ENCODE data around the gene NFILZ.
"Not testable (repeated sequence)": the region's sequence is repeated elsewhere in the genome, so short reads cannot be mapped to it uniquely, and the experiment has no call there.

The NFILZ gene

DNA sequence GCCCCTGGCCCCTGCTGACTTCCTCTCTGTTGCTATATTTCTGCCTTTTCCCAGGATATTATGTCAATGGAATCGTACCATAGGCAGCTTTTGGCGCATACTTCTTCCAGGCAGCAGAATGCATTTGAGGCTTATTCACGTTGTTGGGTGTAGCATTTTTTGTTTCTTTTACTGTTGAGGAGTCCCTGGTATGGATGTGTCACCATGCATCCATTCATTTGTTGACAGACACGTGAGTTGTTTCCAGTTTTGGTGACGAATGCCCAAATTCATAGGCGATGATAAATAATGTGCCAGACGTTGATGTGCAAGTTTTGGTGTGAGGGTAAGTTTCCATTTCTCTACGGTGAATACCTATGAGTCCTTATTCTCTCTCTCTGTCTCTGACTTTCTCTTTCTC lies 5.0 kb downstream of the NFILZ start:
- Histone ChIP-seq H3K27me3 (ENCODE audit: low read length) (no peaks in the 10 kb centered on the region), H3K9me3 (ENCODE audit: insufficient read depth, low read length) (no peaks in the 10 kb centered on the region), H3K27ac (ENCODE audit: low read depth, low read length) (no peak overlapping the region), H2AFZ (ENCODE audit: low read depth, low read length, severe bottlenecking) (no peak overlapping the region), H3K4me3 (ENCODE audit: insufficient read depth, low read length, poor library complexity, severe bottlenecking) (no peak overlapping the region), H3K4me2 (ENCODE audit: low read depth, low read length, poor library complexity, severe bottlenecking) (no peak overlapping the region), H3K9me2 (replicated peaks; ENCODE audit: insufficient read depth, low read length) (no peaks in the 10 kb centered on the region), H3K36me3 (ENCODE audit: low read length) (no peaks in the 10 kb centered on the region), H4K20me1 (ENCODE audit: low read depth, low read length) (no peaks in the 10 kb centered on the region), H3K79me2 (ENCODE audit: insufficient read depth, low read length) (no peaks in the 10 kb centered on the region), H3K9ac (ENCODE audit: low read length) (no peak overlapping the region), H3F3A (ENCODE audit: insufficient read depth) (no peaks in the 10 kb centered on the region)
- no peak for TF ChIP-seq EZH2phosphoT487 (conservative IDR thresholded peaks at IDR 0.05; ENCODE audit: low read length)
- TF ChIP-seq, protein P1, sequence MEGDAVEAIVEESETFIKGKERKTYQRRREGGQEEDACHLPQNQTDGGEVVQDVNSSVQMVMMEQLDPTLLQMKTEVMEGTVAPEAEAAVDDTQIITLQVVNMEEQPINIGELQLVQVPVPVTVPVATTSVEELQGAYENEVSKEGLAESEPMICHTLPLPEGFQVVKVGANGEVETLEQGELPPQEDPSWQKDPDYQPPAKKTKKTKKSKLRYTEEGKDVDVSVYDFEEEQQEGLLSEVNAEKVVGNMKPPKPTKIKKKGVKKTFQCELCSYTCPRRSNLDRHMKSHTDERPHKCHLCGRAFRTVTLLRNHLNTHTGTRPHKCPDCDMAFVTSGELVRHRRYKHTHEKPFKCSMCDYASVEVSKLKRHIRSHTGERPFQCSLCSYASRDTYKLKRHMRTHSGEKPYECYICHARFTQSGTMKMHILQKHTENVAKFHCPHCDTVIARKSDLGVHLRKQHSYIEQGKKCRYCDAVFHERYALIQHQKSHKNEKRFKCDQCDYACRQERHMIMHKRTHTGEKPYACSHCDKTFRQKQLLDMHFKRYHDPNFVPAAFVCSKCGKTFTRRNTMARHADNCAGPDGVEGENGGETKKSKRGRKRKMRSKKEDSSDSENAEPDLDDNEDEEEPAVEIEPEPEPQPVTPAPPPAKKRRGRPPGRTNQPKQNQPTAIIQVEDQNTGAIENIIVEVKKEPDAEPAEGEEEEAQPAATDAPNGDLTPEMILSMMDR (IDR thresholded peaks at IDR 0.05; ENCODE audit: insufficient read depth, low read length, poor library complexity, severe bottlenecking) = no peak

GRCh38 chr19:8637070-8637469 lies 6.6 kb downstream of the NFILZ start:
- not testable (repeated sequence) for H3K9me3 ChIP-seq (ENCODE audit: insufficient read depth, low read length); H3K36me3 ChIP-seq (ENCODE audit: low read length); H3K9ac ChIP-seq (ENCODE audit: low read length); H3K27me3 ChIP-seq (ENCODE audit: low read length); H3K4me2 ChIP-seq (ENCODE audit: low read depth, low read length, poor library complexity, severe bottlenecking); H2AFZ ChIP-seq (ENCODE audit: low read depth, low read length, severe bottlenecking); H3K4me3 ChIP-seq (ENCODE audit: insufficient read depth, low read length, poor library complexity, severe bottlenecking); H3K27ac ChIP-seq (ENCODE audit: low read depth, low read length); H4K20me1 ChIP-seq (ENCODE audit: low read depth, low read length); H3F3A ChIP-seq (ENCODE audit: insufficient read depth); H3K79me2 ChIP-seq (ENCODE audit: insufficient read depth, low read length); H3K9me2 ChIP-seq (replicated peaks; ENCODE audit: insufficient read depth, low read length)

DNA sequence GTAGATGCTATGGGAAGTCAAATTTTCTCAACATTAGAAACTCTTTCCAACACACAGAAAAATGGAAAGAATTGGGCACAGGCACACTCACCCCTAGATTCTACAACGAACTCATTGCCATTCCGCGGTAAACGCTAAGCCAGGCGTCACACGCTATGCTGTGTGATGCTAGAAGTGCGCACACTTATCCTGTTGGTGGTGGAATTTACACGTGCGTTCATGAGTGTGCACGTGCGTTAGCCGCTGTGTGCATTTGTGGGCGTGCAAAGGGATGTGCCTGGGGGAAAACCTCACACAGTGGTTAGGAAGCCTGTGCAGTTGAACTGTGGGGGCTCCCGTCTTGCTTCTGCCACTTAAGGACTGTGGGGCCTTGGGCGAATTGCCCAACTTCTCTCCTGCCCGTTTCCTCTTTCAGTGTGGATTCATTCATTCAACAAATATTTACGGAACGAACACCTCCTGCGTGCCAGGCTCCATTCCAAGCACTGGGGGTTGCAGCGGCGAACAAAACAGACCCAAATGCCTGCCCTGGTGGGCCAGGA lies 7.7 kb downstream of the NFILZ start:
- Histone ChIP-seq H2AFZ (ENCODE audit: low read depth, low read length, severe bottlenecking) (no peak overlapping the region), H3K27ac (ENCODE audit: low read depth, low read length) (no peak overlapping the region), H3K9me3 (ENCODE audit: insufficient read depth, low read length) (no peaks in the 10 kb centered on the region), H3K4me2 (ENCODE audit: low read depth, low read length, poor library complexity, severe bottlenecking) (no peak overlapping the region), H4K20me1 (ENCODE audit: low read depth, low read length) (no peaks in the 10 kb centered on the region), H3K9me2 (replicated peaks; ENCODE audit: insufficient read depth, low read length) (no peaks in the 10 kb centered on the region), H3K36me3 (ENCODE audit: low read length) (no peaks in the 10 kb centered on the region), H3K79me2 (ENCODE audit: insufficient read depth, low read length) (no peaks in the 10 kb centered on the region), H3K27me3 (ENCODE audit: low read length) (no peaks in the 10 kb centered on the region), H3K4me3 (ENCODE audit: insufficient read depth, low read length, poor library complexity, severe bottlenecking) (no peak overlapping the region), H3F3A (ENCODE audit: insufficient read depth) (no peaks in the 10 kb centered on the region), H3K9ac (ENCODE audit: low read length) (no peak overlapping the region)
- TF ChIP-seq, protein P1 (IDR thresholded peaks at IDR 0.05; ENCODE audit: insufficient read depth, low read length, poor library complexity, severe bottlenecking) = no peak
- TF ChIP-seq EZH2phosphoT487 (conservative IDR thresholded peaks at IDR 0.05; ENCODE audit: low read length) = no peak

DNA sequence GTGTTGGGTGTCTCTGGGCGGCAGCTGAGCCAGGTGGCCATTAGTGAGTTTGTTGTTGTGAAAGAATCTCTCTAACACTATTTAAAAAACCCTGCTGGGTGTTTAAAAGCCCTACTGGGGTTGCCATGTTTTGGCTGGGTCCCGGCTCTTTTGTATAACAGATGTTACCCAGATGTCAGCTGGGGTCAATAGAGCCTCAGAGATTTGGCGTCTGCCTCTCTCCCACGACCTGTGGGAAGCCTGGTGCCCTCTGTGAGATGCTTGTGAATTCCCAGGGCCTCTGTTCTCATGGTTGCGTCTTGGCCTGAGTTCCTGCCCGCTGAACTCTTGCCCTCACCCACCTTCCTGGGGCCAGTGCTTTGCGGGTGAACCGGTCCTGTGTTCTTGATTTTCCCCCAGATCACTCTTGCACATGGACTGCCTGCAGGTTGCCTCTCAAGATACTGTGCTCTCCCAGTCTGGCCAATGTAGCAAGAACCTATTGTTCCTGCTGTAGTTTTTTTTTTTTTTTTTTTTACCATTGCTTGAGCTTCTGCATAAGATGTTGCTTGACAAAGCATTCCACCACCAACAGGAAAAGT lies 9.5 kb downstream of the NFILZ start:
- no peaks in the 10 kb centered on the region for H3K36me3 ChIP-seq (ENCODE audit: low read length)
- no peaks in the 10 kb centered on the region for H3K9me3 ChIP-seq (ENCODE audit: insufficient read depth, low read length)
- no peaks in the 10 kb centered on the region for H4K20me1 ChIP-seq (ENCODE audit: low read depth, low read length)
- H3K27me3 ChIP-seq (ENCODE audit: low read length) = no peaks in the 10 kb centered on the region
- no peaks in the 10 kb centered on the region for H3K9me2 ChIP-seq (replicated peaks; ENCODE audit: insufficient read depth, low read length)
- H3K9ac ChIP-seq (ENCODE audit: low read length) = no peak overlapping the region
- H3K79me2 ChIP-seq (ENCODE audit: insufficient read depth, low read length) = no peaks in the 10 kb centered on the region
- no peaks in the 10 kb centered on the region for H3F3A ChIP-seq (ENCODE audit: insufficient read depth)
- no peak overlapping the region for H3K4me2 ChIP-seq (ENCODE audit: low read depth, low read length, poor library complexity, severe bottlenecking)
- H3K4me3 ChIP-seq (ENCODE audit: insufficient read depth, low read length, poor library complexity, severe bottlenecking) = no peak overlapping the region
- no peak overlapping the region for H2AFZ ChIP-seq (ENCODE audit: low read depth, low read length, severe bottlenecking)
- TF ChIP-seq, protein P1 (IDR thresholded peaks at IDR 0.05; ENCODE audit: insufficient read depth, low read length, poor library complexity, severe bottlenecking) = no peak
- no peak for TF ChIP-seq EZH2phosphoT487 (conservative IDR thresholded peaks at IDR 0.05; ENCODE audit: low read length)
- H3K27ac ChIP-seq (ENCODE audit: low read depth, low read length) = no peak overlapping the region

Data from SU-DHL-6 (cell line).